A549 (cell line): ENCODE results near the gene MAPKAPK5.

Experiments
- BHLHE40 ChIP-seq: IDR thresholded peaks from 2 replicates; pipeline ENCODE4 v1.6.1; 2012; ENCODE audit warnings: low read depth, low read length, inconsistent platforms
- CEBPB ChIP-seq, 2 experiments: fragments of >200 bp in 1 of 2; sonication (Bioruptor Twin) in 1 of 2; formaldehyde crosslinking in 1 of 2; IDR thresholded peaks; 2 replicates each; pipeline ENCODE4 v1.6.1; 2012 to 2016
- ESRRA ChIP-seq: fragments of 150-350 bp; IDR thresholded peaks from 2 replicates; pipeline ENCODE4 v1.6.1; 2014; ENCODE audit warnings: mild to moderate bottlenecking, low read length, borderline replicate concordance
- HDAC2 ChIP-seq: fragments of 200-600 bp; sonication (generic); IDR thresholded peaks from 2 replicates; pipeline ENCODE4 v1.6.1; 2016
- POLR2A ChIP-seq: IDR thresholded peaks from 2 replicates; pipeline ENCODE4 v1.6.1; 2012; ENCODE audit warnings: mild to moderate bottlenecking, low read length
- RARB ChIP-seq: fragments of 250-450 bp; sonication (Bioruptor Pico); IDR thresholded peaks from 2 replicates; pipeline ENCODE4 v1.8.0; 2021; ENCODE audit warnings: mild to moderate bottlenecking, moderate library complexity
- RFX5 ChIP-seq: fragments of 450-650 bp; IDR thresholded peaks from 2 replicates; pipeline ENCODE4 v1.7.1; 2014; ENCODE audit warnings: antibody characterized with exemption, mild to moderate bottlenecking, moderate library complexity
- TF ChIP-seq, protein P1 (sequence below): fragments of >200 bp; sonication (Bioruptor Twin); formaldehyde crosslinking; IDR thresholded peaks from 3 replicates; pipeline ENCODE4 v1.5.1; 2016
- TF ChIP-seq, protein P2 (sequence below): fragments of 200-600 bp; sonication (generic); IDR thresholded peaks from 2 replicates; pipeline ENCODE4 v1.6.1; 2016; ENCODE audit warnings: antibody characterized with exemption, mild to moderate bottlenecking, moderate library complexity
- TF ChIP-seq, protein P3 (sequence below): fragments of >200 bp; sonication (Bioruptor Twin); formaldehyde crosslinking; IDR thresholded peaks from 3 replicates; pipeline ENCODE4 v1.6.1; 2016

DNA sequence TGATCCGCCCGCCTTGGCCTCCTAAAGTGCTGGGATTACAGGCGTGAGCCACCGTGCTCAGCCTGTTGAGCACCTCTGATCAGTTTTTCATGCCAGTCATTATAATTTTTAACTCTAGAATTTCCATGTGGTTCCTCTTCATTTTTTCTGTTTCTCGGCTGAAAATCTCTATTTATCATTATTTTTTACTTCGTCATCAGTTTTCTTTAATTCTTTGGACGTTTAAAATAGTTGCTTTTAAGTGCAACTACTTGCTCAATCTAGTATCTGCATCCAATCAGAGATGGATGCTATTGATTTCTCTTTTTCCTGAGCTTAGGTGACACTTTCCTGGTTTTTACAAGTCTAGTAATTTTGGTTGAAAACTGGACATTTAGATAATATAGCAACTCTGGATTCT, 16.8 kb downstream of the MAPKAPK5 start:
- TF ChIP-seq, protein P1, sequence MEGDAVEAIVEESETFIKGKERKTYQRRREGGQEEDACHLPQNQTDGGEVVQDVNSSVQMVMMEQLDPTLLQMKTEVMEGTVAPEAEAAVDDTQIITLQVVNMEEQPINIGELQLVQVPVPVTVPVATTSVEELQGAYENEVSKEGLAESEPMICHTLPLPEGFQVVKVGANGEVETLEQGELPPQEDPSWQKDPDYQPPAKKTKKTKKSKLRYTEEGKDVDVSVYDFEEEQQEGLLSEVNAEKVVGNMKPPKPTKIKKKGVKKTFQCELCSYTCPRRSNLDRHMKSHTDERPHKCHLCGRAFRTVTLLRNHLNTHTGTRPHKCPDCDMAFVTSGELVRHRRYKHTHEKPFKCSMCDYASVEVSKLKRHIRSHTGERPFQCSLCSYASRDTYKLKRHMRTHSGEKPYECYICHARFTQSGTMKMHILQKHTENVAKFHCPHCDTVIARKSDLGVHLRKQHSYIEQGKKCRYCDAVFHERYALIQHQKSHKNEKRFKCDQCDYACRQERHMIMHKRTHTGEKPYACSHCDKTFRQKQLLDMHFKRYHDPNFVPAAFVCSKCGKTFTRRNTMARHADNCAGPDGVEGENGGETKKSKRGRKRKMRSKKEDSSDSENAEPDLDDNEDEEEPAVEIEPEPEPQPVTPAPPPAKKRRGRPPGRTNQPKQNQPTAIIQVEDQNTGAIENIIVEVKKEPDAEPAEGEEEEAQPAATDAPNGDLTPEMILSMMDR, result no peak
- TF ChIP-seq CEBPB (IDR thresholded peaks at IDR 0.05), result no peak
- TF ChIP-seq RARB, result no peak
- no peak for TF ChIP-seq POLR2A
- no peak for TF ChIP-seq ESRRA
- TF ChIP-seq, protein P2, sequence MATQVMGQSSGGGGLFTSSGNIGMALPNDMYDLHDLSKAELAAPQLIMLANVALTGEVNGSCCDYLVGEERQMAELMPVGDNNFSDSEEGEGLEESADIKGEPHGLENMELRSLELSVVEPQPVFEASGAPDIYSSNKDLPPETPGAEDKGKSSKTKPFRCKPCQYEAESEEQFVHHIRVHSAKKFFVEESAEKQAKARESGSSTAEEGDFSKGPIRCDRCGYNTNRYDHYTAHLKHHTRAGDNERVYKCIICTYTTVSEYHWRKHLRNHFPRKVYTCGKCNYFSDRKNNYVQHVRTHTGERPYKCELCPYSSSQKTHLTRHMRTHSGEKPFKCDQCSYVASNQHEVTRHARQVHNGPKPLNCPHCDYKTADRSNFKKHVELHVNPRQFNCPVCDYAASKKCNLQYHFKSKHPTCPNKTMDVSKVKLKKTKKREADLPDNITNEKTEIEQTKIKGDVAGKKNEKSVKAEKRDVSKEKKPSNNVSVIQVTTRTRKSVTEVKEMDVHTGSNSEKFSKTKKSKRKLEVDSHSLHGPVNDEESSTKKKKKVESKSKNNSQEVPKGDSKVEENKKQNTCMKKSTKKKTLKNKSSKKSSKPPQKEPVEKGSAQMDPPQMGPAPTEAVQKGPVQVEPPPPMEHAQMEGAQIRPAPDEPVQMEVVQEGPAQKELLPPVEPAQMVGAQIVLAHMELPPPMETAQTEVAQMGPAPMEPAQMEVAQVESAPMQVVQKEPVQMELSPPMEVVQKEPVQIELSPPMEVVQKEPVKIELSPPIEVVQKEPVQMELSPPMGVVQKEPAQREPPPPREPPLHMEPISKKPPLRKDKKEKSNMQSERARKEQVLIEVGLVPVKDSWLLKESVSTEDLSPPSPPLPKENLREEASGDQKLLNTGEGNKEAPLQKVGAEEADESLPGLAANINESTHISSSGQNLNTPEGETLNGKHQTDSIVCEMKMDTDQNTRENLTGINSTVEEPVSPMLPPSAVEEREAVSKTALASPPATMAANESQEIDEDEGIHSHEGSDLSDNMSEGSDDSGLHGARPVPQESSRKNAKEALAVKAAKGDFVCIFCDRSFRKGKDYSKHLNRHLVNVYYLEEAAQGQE, result no peak
- no peak for TF ChIP-seq HDAC2
- TF ChIP-seq BHLHE40, result no peak
- TF ChIP-seq, protein P3, sequence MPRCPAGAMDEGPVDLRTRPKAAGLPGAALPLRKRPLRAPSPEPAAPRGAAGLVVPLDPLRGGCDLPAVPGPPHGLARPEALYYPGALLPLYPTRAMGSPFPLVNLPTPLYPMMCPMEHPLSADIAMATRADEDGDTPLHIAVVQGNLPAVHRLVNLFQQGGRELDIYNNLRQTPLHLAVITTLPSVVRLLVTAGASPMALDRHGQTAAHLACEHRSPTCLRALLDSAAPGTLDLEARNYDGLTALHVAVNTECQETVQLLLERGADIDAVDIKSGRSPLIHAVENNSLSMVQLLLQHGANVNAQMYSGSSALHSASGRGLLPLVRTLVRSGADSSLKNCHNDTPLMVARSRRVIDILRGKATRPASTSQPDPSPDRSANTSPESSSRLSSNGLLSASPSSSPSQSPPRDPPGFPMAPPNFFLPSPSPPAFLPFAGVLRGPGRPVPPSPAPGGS, result no peak
- TF ChIP-seq RFX5, result no peak
